Posterior cingulate gyrus (tissue), 11 donors: Measurements from ENCODE around the gene SLC25A23.
A peak's percentile ranks its signal among the peaks of the same experiment; 100 is the strongest.

Experiments
- DNase-seq, 10 donors: peaks; one replicate each; pipeline versions ENCODE4 v3.0.0 to v3.0.0-alpha.2; 2020 to 2021; ENCODE audit warnings: mixed read lengths in 3 of 10
- intact Hi-C: fragments of 100-400 bp; cut with DNase I; formaldehyde crosslinking; loops from one replicate; pipeline ENCODE4 v1.15.1; 2023

SLC25A23 gene

GRCh38 chr19:6483235-6483634 lies 23.6 kb upstream of the SLC25A23 start:
- intact Hi-C loops = no loop called here
- peak in 1 of 10 donors; percentile 62 for DNase-seq

GRCh38 chr19:6482343-6482686 lies 22.7 kb upstream of the SLC25A23 start:
- intact Hi-C loops = no loop called here
- DNase-seq = no peak

GRCh38 chr19:6481541-6482342 lies 22.1 kb upstream of the SLC25A23 start, which contains the start of gene DENND1C:
DENND1C (minus strand) TSS chr19:6481787; CDS start chr19:6481695, 92 bp downstream.
- peak in 7 of 10 donors; percentile 46 to 92 (median 65) for DNase-seq
- intact Hi-C loops = no loop called here

GRCh38 chr19:6480848-6481415 lies 21.3 kb upstream of the SLC25A23 start:
- intact Hi-C loops = no loop called here
- DNase-seq = no peak

GRCh38 chr19:6479836-6480398 lies 20.3 kb upstream of the SLC25A23 start:
- peak in 1 of 10 donors; percentile 53 for DNase-seq
- intact Hi-C loops = no loop called here

- intact Hi-C loops = no loop called here
- peak in 1 of 10 donors; percentile 68 for DNase-seq
These were observed 19.2 kb upstream of the SLC25A23 start for GRCh38 chr19:6478815-6479214.

- intact Hi-C loops = no loop called here
- peak in 1 of 10 donors; percentile 62 for DNase-seq
These were observed 17.4 kb upstream of the SLC25A23 start for GRCh38 chr19:6476896-6477431.

- intact Hi-C loops = no loop called here
- DNase-seq = peak in 9 of 10 donors; percentile 62 to 96 (median 75)
These were observed 16.7 kb upstream of the SLC25A23 start for GRCh38 chr19:6476155-6476895.

GRCh38 chr19:6475321-6476108 lies 15.9 kb upstream of the SLC25A23 start:
- no peak for DNase-seq
- intact Hi-C loops = no loop called here

GRCh38 chr19:6473647-6474046 lies 14.1 kb upstream of the SLC25A23 start:
- intact Hi-C loops = no loop called here
- peak in 1 of 10 donors; percentile 71 for DNase-seq

- no peak for DNase-seq
- intact Hi-C loops = no loop called here
These were observed 13.1 kb upstream of the SLC25A23 start for GRCh38 chr19:6472713-6473112.

GRCh38 chr19:6471076-6471475 lies 11.5 kb upstream of the SLC25A23 start:
- intact Hi-C loops = no loop called here
- no peak for DNase-seq

GRCh38 chr19:6470173-6470572 lies 10.6 kb upstream of the SLC25A23 start:
- no peak for DNase-seq

GRCh38 chr19:6467384-6467783 lies 7.8 kb upstream of the SLC25A23 start:
- DNase-seq = no peak
- intact Hi-C loops = no loop called here

More at GRCh38 chr19:6470173-6470572, 10.6 kb upstream of the SLC25A23 start:
- intact Hi-C loops = no loop called here

- no peak for DNase-seq
- intact Hi-C loops = no loop called here
These were observed 7.1 kb upstream of the SLC25A23 start for GRCh38 chr19:6466526-6467248.

GRCh38 chr19:6465663-6466062 lies 6.1 kb upstream of the SLC25A23 start:
- intact Hi-C loops = no loop called here
- no peak for DNase-seq

- DNase-seq = no peak
- intact Hi-C loops = no loop called here
These were observed 5.4 kb upstream of the SLC25A23 start for GRCh38 chr19:6465006-6465405.

- intact Hi-C loops = no loop called here
- no peak for DNase-seq
These were observed 4.7 kb upstream of the SLC25A23 start, which contains the start of gene CRB3 for GRCh38 chr19:6464070-6464873. CRB3 (plus strand) TSS chr19:6464271; CDS start chr19:6464702, 431 bp downstream.
